ENCODE results near the gene PLEKHO1.

- TF ChIP-seq POLR2A (IDR thresholded peaks at IDR 0.05; ENCODE audit: low read length) (no peak), GATA1 (IDR thresholded peaks at IDR 0.05; ENCODE audit: low read depth, low read length) (no peak)
Measured at GRCh38 chr1:150156868-150157603, 7.3 kb downstream of the PLEKHO1 start.
